GM23338 (cell line): ENCODE data around the gene PARVG. TPM values are rescaled to one million over a fixed set of nuclear protein-coding genes. Genes with fewer than 3 reads are reported as not detected.
A peak's percentile ranks its signal among the peaks of the same experiment; 100 is the strongest.

Source experiments
- ATAC-seq: fragments of 200-7000 bp; cut with Tn5 transposase; 3 replicates; pipeline ENCODE4 v1.9.1; 2020
- DNase-seq: peaks from one replicate; pipeline ENCODE4 v3.0.0-alpha.2; 2015; ENCODE audit warnings: low spot score
- H2AFZ ChIP-seq: fragments of 200-600 bp; sonication (generic); 2 replicates; pipeline ENCODE4 v1.8.0; 2016; ENCODE audit warnings: antibody characterized with exemption, mild to moderate bottlenecking, moderate library complexity
- H3F3A ChIP-seq: fragments of 200-600 bp; sonication (generic); replicated peaks from 2 replicates; pipeline ENCODE4 v1.8.0; 2017; ENCODE audit warnings: antibody characterized with exemption, mixed run types, low read depth
- H3K27ac ChIP-seq: fragments of 200-600 bp; sonication (generic); 2 replicates; pipeline ENCODE4 v1.6.1; 2016; ENCODE audit warnings: low read depth
- H3K27me3 ChIP-seq: fragments of 200-600 bp; sonication (generic); 2 replicates; pipeline ENCODE4 v1.8.0; 2016; ENCODE audit warnings: mild to moderate bottlenecking, mixed run types, moderate library complexity; ENCODE audit not compliant: insufficient read depth
- H3K36me3 ChIP-seq: fragments of 200-600 bp; sonication (generic); 2 replicates; pipeline ENCODE4 v1.8.0; 2016; ENCODE audit warnings: mild to moderate bottlenecking; ENCODE audit not compliant: insufficient read depth
- H3K4me1 ChIP-seq: fragments of 200-600 bp; sonication (generic); 2 replicates; pipeline ENCODE4 v1.8.0; 2016; ENCODE audit warnings: mild to moderate bottlenecking, moderate library complexity; ENCODE audit not compliant: insufficient read depth
- H3K4me2 ChIP-seq: fragments of 200-600 bp; sonication (generic); 2 replicates; pipeline ENCODE4 v1.7.1; 2017; ENCODE audit warnings: mixed run types
- H3K4me3 ChIP-seq: fragments of 200-600 bp; sonication (generic); 2 replicates; pipeline ENCODE4 v1.6.1; 2016; ENCODE audit warnings: mixed run types
- H3K79me2 ChIP-seq: fragments of 200-600 bp; sonication (generic); replicated peaks from 2 replicates; pipeline ENCODE4 v1.8.0; 2017; ENCODE audit warnings: mild to moderate bottlenecking; ENCODE audit not compliant: insufficient read depth
- H3K9me2 ChIP-seq: fragments of 200-600 bp; sonication (generic); 2 replicates; pipeline ENCODE4 v1.8.0; 2017; ENCODE audit not compliant: insufficient read depth
- H4K20me1 ChIP-seq: fragments of 200-600 bp; sonication (generic); replicated peaks from 2 replicates; pipeline ENCODE4 v1.8.0; 2017; ENCODE audit warnings: mild to moderate bottlenecking; ENCODE audit not compliant: insufficient read depth
- H3K27ac Mint-ChIP-seq: 2 replicates; pipeline ENCODE4 v1.8.0; 2020; ENCODE audit warnings: inconsistent platforms, mild to moderate bottlenecking, moderate library complexity, mixed read lengths
- H3K27me3 Mint-ChIP-seq: 3 replicates; pipeline ENCODE4 v1.8.0; 2022; ENCODE audit warnings: low read depth, mild to moderate bottlenecking, moderate library complexity, mixed read lengths, inconsistent platforms; ENCODE audit not compliant: insufficient read depth, poor library complexity
- H3K36me3 Mint-ChIP-seq: 3 replicates; pipeline ENCODE4 v1.8.0; 2021; ENCODE audit warnings: low read depth, mild to moderate bottlenecking, inconsistent platforms, moderate library complexity, mixed read lengths
- H3K4me1 Mint-ChIP-seq: 3 replicates; pipeline ENCODE4 v1.8.0; 2020; ENCODE audit warnings: mild to moderate bottlenecking, inconsistent platforms, mixed read lengths
- H3K4me3 Mint-ChIP-seq: 3 replicates; pipeline ENCODE4 v1.8.0; 2021; ENCODE audit warnings: moderate library complexity, mild to moderate bottlenecking, inconsistent platforms, mixed read lengths
- H3K9me3 Mint-ChIP-seq: 3 replicates; pipeline ENCODE4 v1.8.0; 2020; ENCODE audit warnings: moderate library complexity, mild to moderate bottlenecking, inconsistent platforms, mixed read lengths
- POLR2AphosphoS5 ChIP-seq: IDR thresholded peaks from 2 replicates; pipeline ENCODE4 v1.6.1; 2016; ENCODE audit warnings: antibody characterized with exemption, low read depth
- REST ChIP-seq: IDR thresholded peaks from one replicate; pipeline ENCODE4 v1.6.1; 2018; ENCODE audit warnings: antibody characterized with exemption; ENCODE audit not compliant: unreplicated experiment
- ZNF331 ChIP-seq: fragments of 250-450 bp; sonication (Bioruptor Pico); IDR thresholded peaks from 2 replicates; pipeline ENCODE4 v1.5.0; 2020; ENCODE audit warnings: low read depth, mild to moderate bottlenecking, moderate library complexity
- ZNF462 ChIP-seq: fragments of 250-450 bp; sonication (Bioruptor Pico); IDR thresholded peaks from 2 replicates; pipeline ENCODE4 v1.5.0; 2020; ENCODE audit warnings: mild to moderate bottlenecking, moderate library complexity
- polyA plus RNA-seq: library from polyadenylated mRNA; unstranded; fragments of >200 nt; fragmentation: Nextera tagmentation; extraction: Ambion mirVana; gene quantifications from 2 replicates; pipeline ENCODE4 v1.2.1, GENCODE V29; 2016
- total RNA-seq: library from RNA; depleted of rRNA; stranded (reverse); fragments of >200 nt; shearing (Covaris generic); gene quantifications from 2 replicates; pipeline ENCODE4 v1.2.3, GENCODE V29; 2014

PARVG gene
- total and polyA plus RNA-seq, 2 experiments from 2014 or later, result 0.14 to 0.31 TPM

GRCh38 chr22:44256085-44256484 is 75.4 kb downstream of the PARVG start:
- no peak for DNase-seq
- Histone ChIP-seq H3K4me2 (no peak overlapping the region), H3K79me2 (no peaks in the 10 kb centered on the region), H3K27me3 (no peaks in the 10 kb centered on the region), H3K4me1 (0 out of 2 replicates have a peak, but pooled peaks cover 4% of the 10 kb centered on the region), H3K27ac (no peak overlapping the region), H3F3A (no peaks in the 10 kb centered on the region), H2AFZ (no peak overlapping the region), H3K4me3 (no peak overlapping the region), H3K36me3 (no peaks in the 10 kb centered on the region), H3K9me2 (no peaks in the 10 kb centered on the region), H4K20me1 (no peaks in the 10 kb centered on the region)
- Mint-ChIP-seq H3K4me1 (peaks cover 12% of the 10 kb centered on the region), H3K27ac (no peak overlapping the region), H3K9me3 (peaks cover 6% of the 10 kb centered on the region), H3K36me3 (peaks cover 11% of the 10 kb centered on the region), H3K27me3 (peaks cover 15% of the 10 kb centered on the region), H3K4me3 (no peak overlapping the region)
- peak; percentile 49; the same call in 1 of the 3 replicates for ATAC-seq
- TF ChIP-seq POLR2AphosphoS5 (no peak), ZNF331 (CRISPR knock-in tag) (no peak), REST (no peak), ZNF462 (CRISPR knock-in tag) (no peak)
